PC-3 (cell line): ENCODE measurements around the gene FDXR. TPM values are rescaled to one million over a fixed set of nuclear protein-coding genes. Genes with fewer than 3 reads are reported as not detected.

Experiments used
- ATAC-seq: fragments of 200-7000 bp; cut with Tn5 transposase; 2 replicates; pipeline ENCODE4 v1.9.1; 2020; ENCODE audit warnings: mild to moderate bottlenecking, moderate library complexity
- BruUV-seq: library from RNA; stranded (reverse); fragments of 400-500 nt; replicated peaks from 2 replicates; lab custom pipeline; 2021; lab: Mats Ljungman, UMichigan
- CTCF ChIA-PET: fragments of 300-600 bp; sonication (Branson Sonifier 250); formaldehyde crosslinking; loops from one replicate; lab custom pipeline; 2022; ENCODE audit warnings: antibody characterized with exemption; lab: Charles Lee
- POLR2A ChIA-PET: fragments of 300-600 bp; sonication (Branson Sonifier 250); formaldehyde crosslinking; loops from one replicate; lab custom pipeline; 2022; ENCODE audit warnings: antibody characterized with exemption; ENCODE audit not compliant: unreplicated experiment; lab: Charles Lee
- DNase-seq: peaks from one replicate; pipeline ENCODE4 v3.0.0-alpha.2; 2015
- H2AFZ ChIP-seq: fragments of 300-600 bp; sonication (generic); 2 replicates; pipeline ENCODE4 v1.6.0; 2016; ENCODE audit warnings: antibody characterized with exemption, low read length
- H3F3A ChIP-seq: fragments of 300-600 bp; sonication (generic); one replicate; pipeline ENCODE4 v1.6.0; 2017; ENCODE audit warnings: antibody characterized with exemption, low read length, control low read depth, mild to moderate bottlenecking; ENCODE audit not compliant: unreplicated experiment
- H3K27ac ChIP-seq: fragments of 300-600 bp; sonication (generic); 2 replicates; pipeline ENCODE4 v1.5.1; 2016; ENCODE audit warnings: mild to moderate bottlenecking, low read length
- H3K27me3 ChIP-seq: fragments of 300-600 bp; sonication (generic); 2 replicates; pipeline ENCODE4 v1.6.1; 2016; ENCODE audit warnings: low read length, mixed read lengths
- H3K36me3 ChIP-seq: fragments of 300-600 bp; sonication (generic); 2 replicates; pipeline ENCODE4 v1.6.1; 2016; ENCODE audit warnings: low read depth, mixed run types, low read length, mixed read lengths
- H3K4me1 ChIP-seq: fragments of 300-600 bp; sonication (generic); 2 replicates; pipeline ENCODE4 v1.5.1; 2016; ENCODE audit warnings: low read length; ENCODE audit not compliant: insufficient read depth
- H3K4me2 ChIP-seq: fragments of 300-600 bp; sonication (generic); 2 replicates; pipeline ENCODE4 v1.6.0; 2016; ENCODE audit warnings: low read length
- H3K4me3 ChIP-seq: fragments of 300-600 bp; sonication (generic); 2 replicates; pipeline ENCODE4 v1.5.1; 2016; ENCODE audit warnings: mild to moderate bottlenecking, low read length, mixed read lengths
- H3K79me2 ChIP-seq: fragments of 300-600 bp; sonication (generic); 2 replicates; pipeline ENCODE4 v1.6.1; 2017; ENCODE audit warnings: low read length, mixed read lengths
- H3K9ac ChIP-seq: fragments of 300-600 bp; sonication (generic); 2 replicates; pipeline ENCODE4 v1.6.0; 2016; ENCODE audit warnings: mild to moderate bottlenecking, low read length
- H3K9me2 ChIP-seq: fragments of 300-600 bp; sonication (generic); replicated peaks from 2 replicates; pipeline ENCODE4 v1.6.1; 2016; ENCODE audit warnings: mixed run types, low read length, mixed read lengths
- H3K9me3 ChIP-seq: fragments of 300-600 bp; sonication (generic); 2 replicates; pipeline ENCODE4 v1.6.1; 2016; ENCODE audit warnings: low read length, mixed read lengths
- H4K20me1 ChIP-seq: fragments of 300-600 bp; sonication (generic); 2 replicates; pipeline ENCODE4 v1.6.1; 2016; ENCODE audit warnings: low read length, mixed read lengths
- EZH2 ChIP-seq: fragments of 300-600 bp; sonication (generic); IDR thresholded peaks from one replicate; pipeline ENCODE4 v1.6.1; 2017; ENCODE audit warnings: antibody characterized with exemption, mild to moderate bottlenecking, low read length; ENCODE audit not compliant: unreplicated experiment
- EZH2phosphoT487 ChIP-seq: fragments of 300-600 bp; sonication (generic); IDR thresholded peaks from 2 replicates; pipeline ENCODE4 v1.6.1; 2018; ENCODE audit warnings: mild to moderate bottlenecking, antibody characterized with exemption, low read length, borderline replicate concordance
- intact Hi-C: fragments of 100-400 bp; cut with micrococcal nuclease; formaldehyde crosslinking; loops from 2 replicates; pipeline ENCODE4 v1.9.0; 2023
- total RNA-seq: library from RNA; depleted of rRNA; stranded (reverse); fragments of >200 nt; gene quantifications from 2 replicates; pipeline ENCODE4 v1.2.3, GENCODE V29; 2014
- TF ChIP-seq, protein P1 (sequence below): fragments of 300-600 bp; sonication (generic); conservative IDR thresholded peaks from 2 replicates; pipeline ENCODE4 v1.5.1; 2017; ENCODE audit warnings: antibody characterized with exemption, low read depth, mild to moderate bottlenecking, low read length

Gene FDXR
- total RNA-seq, 1 experiment from 2014 or later = 28.1 TPM

- no peaks in the 10 kb centered on the region for H3K4me1 ChIP-seq
- peak within 1 kb of the TSS; percentile 77 for H3K4me2 ChIP-seq
- intact Hi-C loops = loop anchor here (1.0 kb wide), 1 partner anchor 16 kb away; no protein-coding TSS in a partner anchor
- no peaks in the 10 kb centered on the region for H3K9me2 ChIP-seq
- H3K27ac ChIP-seq = no peak within 1 kb of the TSS
- ChIA-PET POLR2A (interaction anchor here (0.6 kb wide), 1 partner anchor 14 kb away, joined by 4 read pairs; no protein-coding TSS in a partner anchor), CTCF (interaction anchor here (1.5 kb wide), 1 partner anchor 202 kb away, joined by 3 read pairs; no protein-coding TSS in a partner anchor)
- no peaks in the 10 kb centered on the region for H3F3A ChIP-seq
- no TSS peak for BruUV-seq
- H3K4me3 ChIP-seq = peak within 1 kb of the TSS; percentile 54
- DNase-seq = no peak
- ATAC-seq = 0 out of 2 replicates have a peak, but pooled peaks have one; percentile 18
- H3K36me3 ChIP-seq = no peaks in the 10 kb centered on the region
- H4K20me1 ChIP-seq = no peaks in the 10 kb centered on the region
- peaks cover 62% of the 10 kb centered on the region for H3K27me3 ChIP-seq
- H2AFZ ChIP-seq = peak within 1 kb of the TSS; percentile 51
- H3K79me2 ChIP-seq = no peaks in the 10 kb centered on the region
- H3K9ac ChIP-seq = no peak within 1 kb of the TSS
- H3K9me3 ChIP-seq = no peaks in the 10 kb centered on the region
- no peak for TF ChIP-seq EZH2phosphoT487
- TF ChIP-seq EZH2 = no peak
- TF ChIP-seq, protein P1, sequence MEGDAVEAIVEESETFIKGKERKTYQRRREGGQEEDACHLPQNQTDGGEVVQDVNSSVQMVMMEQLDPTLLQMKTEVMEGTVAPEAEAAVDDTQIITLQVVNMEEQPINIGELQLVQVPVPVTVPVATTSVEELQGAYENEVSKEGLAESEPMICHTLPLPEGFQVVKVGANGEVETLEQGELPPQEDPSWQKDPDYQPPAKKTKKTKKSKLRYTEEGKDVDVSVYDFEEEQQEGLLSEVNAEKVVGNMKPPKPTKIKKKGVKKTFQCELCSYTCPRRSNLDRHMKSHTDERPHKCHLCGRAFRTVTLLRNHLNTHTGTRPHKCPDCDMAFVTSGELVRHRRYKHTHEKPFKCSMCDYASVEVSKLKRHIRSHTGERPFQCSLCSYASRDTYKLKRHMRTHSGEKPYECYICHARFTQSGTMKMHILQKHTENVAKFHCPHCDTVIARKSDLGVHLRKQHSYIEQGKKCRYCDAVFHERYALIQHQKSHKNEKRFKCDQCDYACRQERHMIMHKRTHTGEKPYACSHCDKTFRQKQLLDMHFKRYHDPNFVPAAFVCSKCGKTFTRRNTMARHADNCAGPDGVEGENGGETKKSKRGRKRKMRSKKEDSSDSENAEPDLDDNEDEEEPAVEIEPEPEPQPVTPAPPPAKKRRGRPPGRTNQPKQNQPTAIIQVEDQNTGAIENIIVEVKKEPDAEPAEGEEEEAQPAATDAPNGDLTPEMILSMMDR = peak; percentile 49
Observed at GRCh38 chr17:74859459-74860228, 13.2 kb downstream of the FDXR start, which contains the start of gene GRIN2C. Gene GRIN2C (minus strand): TSS chr17:74859885. CDS start chr17:74855092, 4,793 bp downstream.

GRCh38 chr17:74858672-74859458, 13.9 kb downstream of the FDXR start:
- H3K4me3 ChIP-seq = no peak overlapping the region
- H3K4me2 ChIP-seq = peak overlapping the region; percentile 77; the same call in 1 of the 2 replicates
- H3K36me3 ChIP-seq = no peaks in the 10 kb centered on the region
- H3K27me3 ChIP-seq = peaks cover 69% of the 10 kb centered on the region
- no TSS peak for BruUV-seq
- ATAC-seq (no peak), DNase-seq (no peak)
- H3K4me1 ChIP-seq = no peaks in the 10 kb centered on the region
- H3K9me3 ChIP-seq = no peaks in the 10 kb centered on the region
- H3K27ac ChIP-seq = no peak overlapping the region
- no peaks in the 10 kb centered on the region for H3K79me2 ChIP-seq
- no peaks in the 10 kb centered on the region for H4K20me1 ChIP-seq
- H3F3A ChIP-seq = no peaks in the 10 kb centered on the region
- ChIA-PET POLR2A (no interaction called here), CTCF (interaction anchor here (1.2 to 1.5 kb wide), 2 partner anchors 16 to 201 kb away, joined by 3 to 4 read pairs; no protein-coding TSS in a partner anchor)
- TF ChIP-seq, protein P1 = no peak
- TF ChIP-seq EZH2 (no peak), EZH2phosphoT487 (no peak)
- no peaks in the 10 kb centered on the region for H3K9me2 ChIP-seq
- H3K9ac ChIP-seq = no peak overlapping the region
- no peak overlapping the region for H2AFZ ChIP-seq
- intact Hi-C loops = no loop called here
